ENCODE data around the gene GLT8D1. TPM values are rescaled to one million over a fixed set of nuclear protein-coding genes. Genes with fewer than 3 reads are reported as not detected.

The GLT8D1 gene
- total and polyA plus RNA-seq, 2 of the 13 experiments (the other 11 are each of a cell fraction or from before 2014, with no cell fraction given): 110 to 121 TPM

DNA sequence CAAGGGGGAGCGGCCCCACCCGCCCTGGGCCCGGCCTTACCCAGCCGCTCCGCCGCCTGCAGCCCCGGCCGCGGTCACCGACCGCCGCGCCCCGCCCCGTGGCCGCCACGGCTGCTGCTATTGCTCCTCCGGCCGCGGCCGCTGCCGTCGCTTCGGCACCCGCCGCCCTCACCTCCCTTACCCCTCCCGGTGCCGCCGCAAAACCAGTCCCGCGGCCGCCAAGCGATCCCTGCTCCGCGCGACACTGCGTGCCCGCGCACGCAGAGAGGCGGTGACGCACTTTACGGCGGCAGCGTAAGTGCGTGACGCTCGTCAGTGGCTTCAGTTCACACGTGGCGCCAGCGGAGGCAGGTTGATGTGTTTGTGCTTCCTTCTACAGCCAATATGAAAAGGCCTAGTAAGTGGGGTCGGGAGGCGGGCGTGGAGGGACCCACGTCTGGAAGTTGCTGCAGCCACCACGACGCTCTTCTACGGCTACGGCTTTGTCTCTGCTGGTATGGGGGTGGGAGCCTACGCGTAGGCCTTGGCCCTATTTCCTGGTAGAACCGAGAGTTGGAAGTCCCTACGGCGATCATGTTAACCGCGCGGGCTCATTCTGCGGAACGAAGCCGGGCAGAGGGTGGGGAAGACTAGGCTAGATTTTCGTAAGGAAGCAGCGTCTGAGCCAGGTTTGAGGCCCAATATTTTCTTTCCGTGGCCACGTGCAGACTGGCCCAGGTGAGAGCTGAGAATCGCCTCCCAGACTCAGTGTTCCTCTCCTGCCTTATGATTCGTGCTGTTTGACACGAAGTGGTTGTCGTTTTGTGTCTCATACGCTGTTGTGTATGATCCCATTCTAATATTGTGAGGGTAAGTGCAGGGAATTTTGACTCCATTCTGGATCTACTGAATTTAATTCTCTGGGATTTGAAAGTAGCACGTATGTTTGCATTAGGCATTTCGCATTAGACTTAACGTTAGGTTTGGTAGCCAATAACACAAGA lies 19.6 kb downstream of the GLT8D1 start, which contains the start of the genes GNL3 and PBRM1 (continued):
- TF ChIP-seq, protein P1, sequence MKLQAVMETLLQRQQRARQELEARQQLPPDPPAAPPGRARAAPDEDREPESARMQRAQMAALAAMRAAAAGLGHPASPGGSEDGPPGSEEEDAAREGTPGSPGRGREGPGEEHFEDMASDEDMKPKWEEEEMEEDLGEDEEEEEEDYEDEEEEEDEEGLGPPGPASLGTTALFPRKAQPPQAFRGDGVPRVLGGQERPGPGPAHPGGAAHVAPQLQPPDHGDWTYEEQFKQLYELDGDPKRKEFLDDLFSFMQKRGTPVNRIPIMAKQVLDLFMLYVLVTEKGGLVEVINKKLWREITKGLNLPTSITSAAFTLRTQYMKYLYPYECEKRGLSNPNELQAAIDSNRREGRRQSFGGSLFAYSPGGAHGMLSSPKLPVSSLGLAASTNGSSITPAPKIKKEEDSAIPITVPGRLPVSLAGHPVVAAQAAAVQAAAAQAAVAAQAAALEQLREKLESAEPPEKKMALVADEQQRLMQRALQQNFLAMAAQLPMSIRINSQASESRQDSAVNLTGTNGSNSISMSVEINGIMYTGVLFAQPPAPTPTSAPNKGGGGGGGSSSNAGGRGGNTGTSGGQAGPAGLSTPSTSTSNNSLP (IDR thresholded peaks at IDR 0.05; ENCODE audit: low read depth, low read length): no peak
- TF ChIP-seq ISX (CRISPR knock-in tag; conservative IDR thresholded peaks at IDR 0.05): no peak
- TF ChIP-seq SMC3 (IDR thresholded peaks at IDR 0.05; ENCODE audit: low read length): no peak
- TF ChIP-seq ZNF30 (CRISPR knock-in tag; IDR thresholded peaks at IDR 0.05): no peak
- peak; percentile 44 for TF ChIP-seq CEBPG (CRISPR knock-in tag; IDR thresholded peaks at IDR 0.05)
- peak; percentile 100 for TF ChIP-seq MAX (IDR thresholded peaks at IDR 0.05)
- TF ChIP-seq ZNF780A (CRISPR knock-in tag; IDR thresholded peaks at IDR 0.05): peak; percentile 61; the same call in 1 of the 2 replicates
- TF ChIP-seq ZNF724P (CRISPR knock-in tag; IDR thresholded peaks at IDR 0.05; ENCODE audit: borderline replicate concordance): 0 out of 2 replicates have a peak, but pooled peaks have one; percentile 40
- TF ChIP-seq SNAPC4 (CRISPR knock-in tag; IDR thresholded peaks at IDR 0.05): 0 out of 2 replicates have a peak, but pooled peaks have one; percentile 87
- TF ChIP-seq RFX5 (IDR thresholded peaks at IDR 0.05; ENCODE audit: low read depth, low read length): peak; percentile 45; the same call in 1 of the 2 replicates
- TF ChIP-seq REXO4 (CRISPR knock-in tag; IDR thresholded peaks at IDR 0.05; ENCODE audit: borderline replicate concordance): no peak
- TF ChIP-seq ZNF878 (CRISPR knock-in tag; IDR thresholded peaks at IDR 0.05): peak; percentile 17; the same call in 1 of the 2 replicates
- TF ChIP-seq ZFP41 (CRISPR knock-in tag; IDR thresholded peaks at IDR 0.05; ENCODE audit: borderline replicate concordance): no peak
- no peak for TF ChIP-seq EHMT2 (IDR thresholded peaks at IDR 0.05; ENCODE audit: borderline replicate concordance, low read depth, low read length)
- no peak for TF ChIP-seq ZMAT5 (CRISPR knock-in tag; IDR thresholded peaks at IDR 0.05; ENCODE audit: borderline replicate concordance, low read depth)
- TF ChIP-seq ZNF747 (CRISPR knock-in tag; IDR thresholded peaks at IDR 0.05; ENCODE audit: borderline replicate concordance): no peak
- TF ChIP-seq ZNF138 (CRISPR knock-in tag; IDR thresholded peaks at IDR 0.05; ENCODE audit: low read depth): 0 out of 2 replicates have a peak, but pooled peaks have one; percentile 20
- TF ChIP-seq BORCS8-MEF2B (CRISPR knock-in tag; IDR thresholded peaks at IDR 0.05): peak; percentile 96
- TF ChIP-seq ZNF614 (CRISPR knock-in tag; IDR thresholded peaks at IDR 0.05; ENCODE audit: borderline replicate concordance): peak; percentile 26; the same call in 1 of the 2 replicates
- TF ChIP-seq NR2C2 (CRISPR knock-in tag; IDR thresholded peaks at IDR 0.05; ENCODE audit: borderline replicate concordance): peak; percentile 86
- no peak; the same call in 1 of the 2 replicates for TF ChIP-seq ZNF558 (CRISPR knock-in tag; IDR thresholded peaks at IDR 0.05; ENCODE audit: borderline replicate concordance)

All from HepG2 (cell line).